Mesothelial cell of epicardium (in vitro differentiated cells): ENCODE data around the gene EFEMP2. TPM values are rescaled to one million over a fixed set of nuclear protein-coding genes. Genes with fewer than 3 reads are reported as not detected.

Source experiments
- DNase-seq, 2 experiments: peaks; one replicate each; pipeline ENCODE4 v3.0.0; 2021; ENCODE audit warnings: low spot score in 2 of 2; ENCODE audit not compliant: unreplicated experiment in 2 of 2
- H3K27ac Mint-ChIP-seq: 2 replicates; pipeline ENCODE4 v1.8.0; 2021; ENCODE audit warnings: mixed read lengths
- H3K27me3 Mint-ChIP-seq: 2 replicates; pipeline ENCODE4 v1.8.0; 2021; ENCODE audit warnings: low read depth, mixed read lengths
- H3K36me3 Mint-ChIP-seq: 2 replicates; pipeline ENCODE4 v1.8.0; 2021; ENCODE audit warnings: mixed read lengths
- H3K4me1 Mint-ChIP-seq: 2 replicates; pipeline ENCODE4 v1.8.0; 2021; ENCODE audit warnings: mixed read lengths
- H3K4me3 Mint-ChIP-seq: 2 replicates; pipeline ENCODE4 v1.8.0; 2021; ENCODE audit warnings: mild to moderate bottlenecking, moderate library complexity, mixed read lengths
- H3K9me3 Mint-ChIP-seq: 2 replicates; pipeline ENCODE4 v1.8.0; 2021; ENCODE audit warnings: mixed read lengths
- total RNA-seq: library from RNA; stranded (reverse); gene quantifications from 3 replicates; pipeline ENCODE4 v1.2.1, GENCODE V29; 2021
- TF ChIP-seq, protein P1 (sequence below): fragments of 200-600 bp; sonication (generic); IDR thresholded peaks from one replicate; pipeline ENCODE4 v1.5.0; 2021; ENCODE audit warnings: antibody characterized with exemption; ENCODE audit not compliant: unreplicated experiment

The EFEMP2 gene
- total RNA-seq, 1 donor from 2014 or later: 203 TPM

DNA sequence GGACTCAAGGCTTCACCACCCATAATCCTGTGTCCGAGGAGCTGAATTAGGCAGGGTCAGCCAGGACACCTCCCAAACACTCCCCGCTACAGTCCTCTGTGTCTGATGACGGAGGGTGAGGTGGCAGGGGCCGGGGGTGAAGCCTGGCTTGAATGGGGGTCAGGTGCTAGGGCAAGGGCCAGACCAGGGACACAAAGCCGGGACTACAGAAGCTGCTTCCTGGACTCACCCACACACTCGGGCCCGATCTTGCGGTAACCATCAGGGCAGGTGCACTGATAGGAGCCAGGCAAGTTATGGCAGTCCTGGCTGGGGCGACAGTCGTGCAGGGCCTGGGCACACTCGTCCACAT is 2.3 kb downstream of the EFEMP2 start:
- no peak overlapping the region for H3K27ac Mint-ChIP-seq
- DNase-seq: no peak

DNA sequence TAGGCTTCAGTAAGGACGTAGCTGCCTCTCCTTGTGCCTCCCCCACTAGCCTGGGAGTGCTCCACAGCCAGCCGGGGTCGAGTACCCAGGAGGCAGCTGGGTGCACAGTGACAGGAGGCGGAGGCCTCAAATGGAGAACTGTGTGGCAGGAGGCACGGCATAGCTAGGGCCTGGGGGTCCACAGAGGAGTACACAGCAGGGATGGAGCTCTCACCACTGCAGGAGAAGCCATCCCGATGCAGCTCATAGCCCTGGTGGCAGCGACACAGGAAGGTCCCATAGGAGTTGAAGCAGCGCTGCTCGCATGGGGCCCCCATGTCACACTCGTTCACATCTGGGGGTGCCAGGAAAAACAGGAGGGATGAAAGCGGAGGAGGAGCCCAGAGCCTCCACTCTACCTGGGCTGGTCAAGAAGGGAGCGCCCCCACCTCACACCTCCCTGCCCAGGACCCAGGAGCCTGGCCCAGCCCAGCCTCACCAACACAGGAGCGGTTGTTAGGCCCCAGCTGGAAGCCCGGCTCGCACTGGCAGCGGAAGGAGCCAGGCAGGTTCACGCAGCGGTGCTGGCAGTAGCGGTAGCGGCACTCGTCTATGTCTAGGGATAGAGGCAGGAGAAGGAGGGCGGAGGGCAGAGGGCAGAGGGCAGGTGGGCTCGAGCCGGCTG is 2.8 kb downstream of the EFEMP2 start:
- Mint-ChIP-seq H3K4me3 (no peak overlapping the region), H3K9me3 (no peaks in the 10 kb centered on the region), H3K27me3 (no peaks in the 10 kb centered on the region), H3K27ac (peak overlapping the region; percentile 72), H3K36me3 (peaks cover 16% of the 10 kb centered on the region), H3K4me1 (peaks cover 20% of the 10 kb centered on the region)
- no peak for DNase-seq
- TF ChIP-seq, protein P1, sequence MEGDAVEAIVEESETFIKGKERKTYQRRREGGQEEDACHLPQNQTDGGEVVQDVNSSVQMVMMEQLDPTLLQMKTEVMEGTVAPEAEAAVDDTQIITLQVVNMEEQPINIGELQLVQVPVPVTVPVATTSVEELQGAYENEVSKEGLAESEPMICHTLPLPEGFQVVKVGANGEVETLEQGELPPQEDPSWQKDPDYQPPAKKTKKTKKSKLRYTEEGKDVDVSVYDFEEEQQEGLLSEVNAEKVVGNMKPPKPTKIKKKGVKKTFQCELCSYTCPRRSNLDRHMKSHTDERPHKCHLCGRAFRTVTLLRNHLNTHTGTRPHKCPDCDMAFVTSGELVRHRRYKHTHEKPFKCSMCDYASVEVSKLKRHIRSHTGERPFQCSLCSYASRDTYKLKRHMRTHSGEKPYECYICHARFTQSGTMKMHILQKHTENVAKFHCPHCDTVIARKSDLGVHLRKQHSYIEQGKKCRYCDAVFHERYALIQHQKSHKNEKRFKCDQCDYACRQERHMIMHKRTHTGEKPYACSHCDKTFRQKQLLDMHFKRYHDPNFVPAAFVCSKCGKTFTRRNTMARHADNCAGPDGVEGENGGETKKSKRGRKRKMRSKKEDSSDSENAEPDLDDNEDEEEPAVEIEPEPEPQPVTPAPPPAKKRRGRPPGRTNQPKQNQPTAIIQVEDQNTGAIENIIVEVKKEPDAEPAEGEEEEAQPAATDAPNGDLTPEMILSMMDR: no peak

More for the DNA sequence above, 2.3 kb downstream of the EFEMP2 start:
- Mint-ChIP-seq H3K4me1 (peaks cover 20% of the 10 kb centered on the region), H3K4me3 (peak overlapping the region; percentile 84), H3K27me3 (no peaks in the 10 kb centered on the region), H3K9me3 (no peaks in the 10 kb centered on the region), H3K36me3 (peaks cover 13% of the 10 kb centered on the region)
- TF ChIP-seq, protein P1: no peak

DNA sequence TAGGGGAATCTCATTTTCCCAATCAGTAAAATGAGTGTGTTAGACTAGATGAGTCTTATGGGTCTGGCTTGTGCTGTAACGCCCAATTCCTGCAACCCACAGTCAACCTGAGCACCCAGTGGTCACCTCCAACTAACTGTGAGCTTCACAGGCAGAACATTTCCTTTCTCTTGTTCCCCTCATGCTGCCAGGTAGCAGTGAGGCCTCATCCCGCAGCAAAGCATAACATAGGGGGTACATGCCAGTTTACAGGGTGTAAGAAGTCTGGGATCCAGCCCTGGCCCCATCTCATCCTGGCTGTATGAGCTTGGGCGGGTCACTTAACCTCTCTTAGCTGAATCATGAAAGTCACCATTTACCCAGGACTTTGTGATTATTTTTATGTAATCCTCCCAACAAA is 3.7 kb downstream of the EFEMP2 start:
- Mint-ChIP-seq H3K9me3 (no peaks in the 10 kb centered on the region), H3K36me3 (peaks cover 16% of the 10 kb centered on the region), H3K4me3 (no peak overlapping the region), H3K27ac (no peak overlapping the region), H3K4me1 (peaks cover 20% of the 10 kb centered on the region), H3K27me3 (no peaks in the 10 kb centered on the region)
- DNase-seq: no peak
- TF ChIP-seq, protein P1: no peak

DNA sequence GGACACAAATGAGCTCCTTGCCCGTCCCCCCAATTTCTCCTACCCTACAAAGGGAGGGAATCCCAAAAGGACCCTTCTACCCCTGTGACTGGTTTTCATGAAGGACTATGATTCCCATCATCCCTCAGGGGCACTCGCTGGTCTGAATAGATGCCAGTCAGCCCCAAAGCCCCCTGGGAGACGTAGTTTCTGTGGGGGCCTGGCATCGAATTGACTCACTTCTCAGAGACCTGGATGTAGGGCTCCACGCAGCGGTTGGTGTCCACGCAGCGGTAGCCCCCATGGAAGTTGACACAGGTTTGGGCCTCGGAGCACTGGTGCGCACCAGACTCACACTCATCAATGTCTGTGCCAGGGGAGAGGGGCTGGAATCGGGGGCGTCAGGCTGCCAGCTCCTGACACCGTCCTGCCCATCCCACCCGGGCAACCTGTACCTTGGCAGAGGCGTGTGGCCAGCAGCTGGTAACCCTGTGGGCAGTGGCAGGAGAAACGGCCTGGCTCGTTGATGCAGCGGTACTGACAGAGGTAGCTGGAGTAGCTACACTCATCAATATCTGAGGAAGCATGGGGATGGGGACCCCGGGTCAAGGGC is 4.4 kb downstream of the EFEMP2 start:
- TF ChIP-seq, protein P1: no peak
- Mint-ChIP-seq H3K27ac (no peak overlapping the region), H3K9me3 (no peaks in the 10 kb centered on the region), H3K4me3 (no peak overlapping the region), H3K36me3 (peaks cover 16% of the 10 kb centered on the region), H3K4me1 (peaks cover 18% of the 10 kb centered on the region), H3K27me3 (no peaks in the 10 kb centered on the region)
- DNase-seq: no peak

DNA sequence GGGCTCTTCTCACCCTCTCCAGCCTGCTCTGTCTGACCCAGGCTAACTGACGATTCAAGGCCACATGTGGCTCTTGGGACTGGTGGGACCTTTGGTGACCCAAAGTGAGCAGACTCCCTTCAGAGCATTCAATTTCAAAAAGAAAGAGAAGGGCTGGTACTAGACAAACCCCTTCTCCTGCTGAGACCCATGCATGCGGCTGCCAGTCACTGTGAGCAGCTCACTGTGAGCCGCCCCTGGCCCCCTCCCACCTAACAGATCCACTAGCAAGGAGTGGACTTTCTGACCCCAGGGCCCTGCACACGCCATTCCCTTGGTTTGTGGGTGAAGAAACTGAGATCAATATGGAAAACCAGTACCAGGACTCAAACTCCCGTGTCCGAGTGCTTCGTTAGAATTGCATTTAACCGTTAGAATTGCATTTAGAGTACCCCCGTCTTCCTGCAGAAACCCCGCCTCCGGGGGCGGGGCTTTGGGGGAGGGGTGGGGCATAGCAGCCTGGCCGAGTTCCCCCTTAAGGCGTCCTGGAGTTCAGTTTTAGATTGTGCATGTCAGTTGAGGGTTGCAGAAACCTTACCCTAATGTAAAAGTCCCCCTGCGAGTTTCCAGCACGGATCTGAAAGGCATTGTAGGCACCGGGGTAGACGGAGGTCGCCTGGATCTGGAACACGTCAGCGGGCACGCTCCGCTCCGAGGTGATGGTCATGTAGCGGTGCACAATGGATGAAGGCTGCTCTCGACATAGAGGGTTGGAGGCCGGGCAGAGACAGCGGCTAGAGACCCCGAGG is 5.1 kb downstream of the EFEMP2 start:
- no peak overlapping the region for H3K4me3 Mint-ChIP-seq
- H3K27ac Mint-ChIP-seq: no peak overlapping the region
- no peaks in the 10 kb centered on the region for H3K9me3 Mint-ChIP-seq
- peaks cover 19% of the 10 kb centered on the region for H3K4me1 Mint-ChIP-seq
- DNase-seq: no peak
- no peaks in the 10 kb centered on the region for H3K27me3 Mint-ChIP-seq
- H3K36me3 Mint-ChIP-seq: peaks cover 20% of the 10 kb centered on the region
- TF ChIP-seq, protein P1: no peak
